HepG2 (cell line): Measurements from ENCODE around the gene CHKA. TPM values are rescaled to one million over a fixed set of nuclear protein-coding genes. Genes with fewer than 3 reads are reported as not detected.

Source experiments
- AHDC1 ChIP-seq: sonication (generic); formaldehyde crosslinking; IDR thresholded peaks from 2 replicates; pipeline ENCODE4 v1.5.1; 2020; ENCODE audit warnings: mild to moderate bottlenecking, missing genetic modification reagents, borderline replicate concordance
- ATM ChIP-seq: fragments of 450-650 bp; IDR thresholded peaks from 2 replicates; pipeline ENCODE4 v1.7.1; 2017; ENCODE audit warnings: mild to moderate bottlenecking, borderline replicate concordance
- ELF1 ChIP-seq: sonication (generic); formaldehyde crosslinking; IDR thresholded peaks from 2 replicates; pipeline ENCODE4 v1.4.0; 2020; ENCODE audit warnings: missing genetic modification reagents
- GABPB1 ChIP-seq: IDR thresholded peaks from 2 replicates; pipeline ENCODE4 v1.6.1; 2016; ENCODE audit warnings: mild to moderate bottlenecking, missing genetic modification reagents, moderate library complexity, missing compliant biosample characterization
- HDAC1 ChIP-seq: sonication (generic); formaldehyde crosslinking; IDR thresholded peaks from 2 replicates; pipeline ENCODE4 v1.5.1; 2020; ENCODE audit warnings: mild to moderate bottlenecking, missing genetic modification reagents
- HMGXB4 ChIP-seq, 2 experiments: sonication (generic) in 1 of 2; formaldehyde crosslinking in 1 of 2; IDR thresholded peaks; 2 replicates each; pipeline versions ENCODE4 v1.4.0 to v1.6.1; 2018 to 2020; ENCODE audit warnings: missing genetic modification reagents in 2 of 2, borderline replicate concordance in 1 of 2, low read depth in 1 of 2, mild to moderate bottlenecking in 1 of 2, missing biosample characterization in 1 of 2
- MED1 ChIP-seq: sonication (generic); formaldehyde crosslinking; IDR thresholded peaks from 2 replicates; pipeline ENCODE4 v1.4.0; 2020; ENCODE audit warnings: missing genetic modification reagents
- SAP130 ChIP-seq: IDR thresholded peaks from 2 replicates; pipeline ENCODE4 v1.6.1; 2016; ENCODE audit warnings: low read depth
- SUZ12 ChIP-seq: fragments of 150-350 bp; IDR thresholded peaks from 2 replicates; pipeline ENCODE4 v1.6.1; 2014; ENCODE audit warnings: low read depth, low read length
- SYNCRIP ChIP-seq: fragments of 200-400 bp; formaldehyde crosslinking; IDR thresholded peaks from 2 replicates; pipeline ENCODE4 v1.6.1; 2018; ENCODE audit warnings: mild to moderate bottlenecking, low read depth, low read length; ENCODE audit not compliant: insufficient read depth
- U2AF2 ChIP-seq: fragments of 200-400 bp; formaldehyde crosslinking; IDR thresholded peaks from 2 replicates; pipeline ENCODE4 v1.6.1; 2017; ENCODE audit warnings: low read depth, mild to moderate bottlenecking, low read length
- ZNF333 ChIP-seq: sonication (generic); formaldehyde crosslinking; IDR thresholded peaks from 2 replicates; pipeline ENCODE4 v1.4.0; 2020; ENCODE audit warnings: mild to moderate bottlenecking, missing genetic modification reagents, borderline replicate concordance
- ZNF550 ChIP-seq: sonication (generic); formaldehyde crosslinking; IDR thresholded peaks from 2 replicates; pipeline ENCODE4 v1.4.0; 2020; ENCODE audit warnings: mild to moderate bottlenecking, missing genetic modification reagents, borderline replicate concordance
- ZNF672 ChIP-seq: sonication (generic); formaldehyde crosslinking; IDR thresholded peaks from 2 replicates; pipeline ENCODE4 v1.8.1; 2022; ENCODE audit warnings: missing genetic modification reagents
- ZNF776 ChIP-seq: sonication (generic); formaldehyde crosslinking; IDR thresholded peaks from 2 replicates; pipeline ENCODE4 v1.4.0; 2020; ENCODE audit warnings: mild to moderate bottlenecking, missing genetic modification reagents
- ZNF790 ChIP-seq: sonication (generic); formaldehyde crosslinking; IDR thresholded peaks from 2 replicates; pipeline ENCODE4 v1.8.0; 2022; ENCODE audit warnings: missing genetic modification reagents, mild to moderate bottlenecking, borderline replicate concordance
- ZNF792 ChIP-seq: IDR thresholded peaks from 2 replicates; pipeline ENCODE4 v1.6.1; 2016
- polyA plus RNA-seq, 8 experiments: library from polyadenylated mRNA; depleted of rRNA in 3 of 8; stranded (reverse) in 7 of 8; unstranded in 1 of 8; fragments of >200 nt; fragmentation: Illumina TruSeq in 4 of 8; extraction: Trizol in 4 of 8; gene quantifications; 2 replicates each; pipeline versions ENCODE4 v1.2.1 to v1.2.3, GENCODE V29; 2011 to 2016; ENCODE audit warnings: low read depth in 4 of 8, missing spikeins in 1 of 8, mixed read lengths in 1 of 8; ENCODE audit not compliant: insufficient read depth in 1 of 8
- total RNA-seq, 5 experiments: library from RNA; depleted of rRNA; stranded (reverse); fragments of >200 nt; fragmentation: Illumina TruSeq; extraction: Trizol; gene quantifications; 2 replicates each; pipeline ENCODE4 v1.2.3, GENCODE V29; 2016; ENCODE audit warnings: low read depth in 1 of 5
- TF ChIP-seq, protein P1 (sequence below): sonication (generic); formaldehyde crosslinking; IDR thresholded peaks from 2 replicates; pipeline ENCODE4 v1.8.1; 2022; ENCODE audit warnings: low read depth, mild to moderate bottlenecking, missing genetic modification reagents
- TF ChIP-seq, protein P2 (sequence below): sonication (generic); formaldehyde crosslinking; IDR thresholded peaks from 2 replicates; pipeline ENCODE4 v1.4.0; 2020; ENCODE audit warnings: missing genetic modification reagents

CHKA gene
- total and polyA plus RNA-seq, 2 of the 13 experiments (the other 11 are each of a cell fraction or from before 2014, with no cell fraction given): 71.6 to 92.7 TPM

DNA sequence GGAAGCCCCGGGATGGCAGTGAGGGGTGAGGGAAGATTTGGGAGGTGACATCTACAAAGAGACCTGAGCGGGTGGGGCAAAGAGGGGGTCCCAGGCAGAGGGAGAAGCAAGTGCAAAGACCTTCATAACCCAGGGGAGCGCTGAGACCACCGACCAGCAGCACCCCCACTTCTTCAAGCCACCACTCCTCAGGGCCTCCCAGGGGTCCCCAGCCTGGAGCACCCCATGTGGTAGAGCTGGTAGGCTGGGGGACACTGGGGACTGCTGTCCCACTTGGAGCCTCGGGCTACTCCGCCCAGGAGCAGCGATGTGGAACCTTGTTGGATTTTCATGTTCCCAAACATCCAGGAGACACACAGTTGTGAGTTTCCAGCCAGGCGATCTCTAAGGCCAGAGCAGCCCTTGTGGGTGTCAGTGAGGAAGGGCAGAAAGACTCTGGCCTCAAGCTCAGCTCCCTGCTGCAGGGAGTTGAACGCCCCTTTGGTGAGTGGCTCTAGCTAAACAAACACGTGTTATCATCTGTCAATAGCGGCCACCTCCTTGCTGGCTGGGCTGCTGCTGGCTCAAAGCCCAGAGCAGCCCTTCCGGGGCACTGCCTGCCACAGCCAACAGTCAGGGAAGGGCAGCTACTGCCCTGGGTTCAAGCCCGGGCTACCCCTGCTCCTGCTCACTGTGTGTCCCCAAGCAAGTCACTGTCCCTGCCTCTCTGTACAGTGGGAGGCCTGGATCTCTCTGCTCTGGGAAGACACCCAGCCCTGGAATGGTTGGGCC lies 25.7 kb upstream of the CHKA start (continued):
- TF ChIP-seq, protein P1, sequence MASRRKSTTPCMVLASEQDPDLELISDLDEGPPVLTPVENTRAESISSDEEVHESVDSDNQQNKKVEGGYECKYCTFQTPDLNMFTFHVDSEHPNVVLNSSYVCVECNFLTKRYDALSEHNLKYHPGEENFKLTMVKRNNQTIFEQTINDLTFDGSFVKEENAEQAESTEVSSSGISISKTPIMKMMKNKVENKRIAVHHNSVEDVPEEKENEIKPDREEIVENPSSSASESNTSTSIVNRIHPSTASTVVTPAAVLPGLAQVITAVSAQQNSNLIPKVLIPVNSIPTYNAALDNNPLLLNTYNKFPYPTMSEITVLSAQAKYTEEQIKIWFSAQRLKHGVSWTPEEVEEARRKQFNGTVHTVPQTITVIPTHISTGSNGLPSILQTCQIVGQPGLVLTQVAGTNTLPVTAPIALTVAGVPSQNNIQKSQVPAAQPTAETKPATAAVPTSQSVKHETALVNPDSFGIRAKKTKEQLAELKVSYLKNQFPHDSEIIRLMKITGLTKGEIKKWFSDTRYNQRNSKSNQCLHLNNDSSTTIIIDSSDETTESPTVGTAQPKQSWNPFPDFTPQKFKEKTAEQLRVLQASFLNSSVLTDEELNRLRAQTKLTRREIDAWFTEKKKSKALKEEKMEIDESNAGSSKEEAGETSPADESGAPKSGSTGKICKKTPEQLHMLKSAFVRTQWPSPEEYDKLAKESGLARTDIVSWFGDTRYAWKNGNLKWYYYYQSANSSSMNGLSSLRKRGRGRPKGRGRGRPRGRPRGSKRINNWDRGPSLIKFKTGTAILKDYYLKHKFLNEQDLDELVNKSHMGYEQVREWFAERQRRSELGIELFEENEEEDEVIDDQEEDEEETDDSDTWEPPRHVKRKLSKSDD: peak; percentile 77
- TF ChIP-seq MED1 (CRISPR knock-in tag) (peak; percentile 97), HDAC1 (peak; percentile 92), SUZ12 (no peak), ZNF672 (CRISPR knock-in tag) (no peak), ZNF776 (no peak), ZNF333 (CRISPR knock-in tag) (0 out of 2 replicates have a peak, but pooled peaks have one; percentile 25), AHDC1 (CRISPR knock-in tag) (no peak; the same call in none of the 2 replicates), ZNF550 (CRISPR knock-in tag) (no peak), HMGXB4 (CRISPR knock-in tag; IDR thresholded peaks at IDR 0.05; ENCODE audit: borderline replicate concordance in 1 of 2, low read depth in 1 of 2) (peak in 1 of 2 experiments; percentile 88; a peak in 2 of 4 replicates), ZNF792 (CRISPR knock-in tag) (peak; percentile 73; the same call in 1 of the 2 replicates), ZNF790 (CRISPR knock-in tag) (no peak; the same call in 1 of the 2 replicates), U2AF2 (no peak), GABPB1 (peak; percentile 88), ATM (no peak), SAP130 (CRISPR knock-in tag) (peak; percentile 99), SYNCRIP (no peak), ELF1 (CRISPR knock-in tag) (peak; percentile 82)
- TF ChIP-seq, protein P2, sequence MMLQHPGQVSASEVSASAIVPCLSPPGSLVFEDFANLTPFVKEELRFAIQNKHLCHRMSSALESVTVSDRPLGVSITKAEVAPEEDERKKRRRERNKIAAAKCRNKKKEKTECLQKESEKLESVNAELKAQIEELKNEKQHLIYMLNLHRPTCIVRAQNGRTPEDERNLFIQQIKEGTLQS (CRISPR knock-in tag): no peak
